ENCODE results near the gene ZYG11A. TPM values are rescaled to one million over a fixed set of nuclear protein-coding genes. Genes with fewer than 3 reads are reported as not detected.

ZYG11A gene
- total RNA-seq, result 0.60 and 0.63 TPM in 2 replicates

DNA sequence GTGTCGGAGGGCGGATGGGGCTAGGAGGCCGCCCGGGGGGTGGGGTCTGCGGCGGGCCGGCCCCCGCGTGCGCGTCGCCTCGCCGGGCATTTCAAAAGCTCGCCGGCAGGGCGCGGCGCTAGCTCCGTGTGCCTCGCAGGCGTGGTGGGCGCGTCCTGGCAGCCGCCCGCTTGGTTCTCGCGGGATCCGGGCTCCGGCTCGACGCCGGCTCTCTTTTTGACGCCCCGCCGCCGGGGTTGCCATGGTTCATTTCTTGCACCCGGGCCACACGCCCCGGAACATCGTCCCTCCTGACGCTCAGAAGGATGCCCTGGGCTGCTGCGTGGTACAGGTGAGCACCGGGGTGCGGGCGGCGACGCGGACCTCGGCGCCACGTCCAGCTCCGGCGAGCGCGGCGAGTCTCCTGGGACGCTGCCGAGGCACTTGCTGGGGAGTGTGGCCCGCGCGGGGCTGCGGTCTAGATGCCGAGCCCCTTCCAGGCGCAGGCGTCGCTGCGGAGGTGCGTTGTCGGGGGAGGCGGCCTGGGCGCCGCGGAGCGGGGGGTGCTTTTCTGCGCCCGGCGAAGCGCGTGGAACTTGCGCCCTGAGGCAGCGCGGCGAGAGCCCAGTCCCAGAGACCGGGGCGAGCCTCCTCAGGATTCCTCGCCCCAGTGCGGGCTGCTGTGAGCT lies at the start of gene ZYG11A:
Gene ZYG11A (plus strand): TSS at position 118 of the 668 bp plus-strand sequence. CDS start 124 bp downstream, at position 242.

DNA sequence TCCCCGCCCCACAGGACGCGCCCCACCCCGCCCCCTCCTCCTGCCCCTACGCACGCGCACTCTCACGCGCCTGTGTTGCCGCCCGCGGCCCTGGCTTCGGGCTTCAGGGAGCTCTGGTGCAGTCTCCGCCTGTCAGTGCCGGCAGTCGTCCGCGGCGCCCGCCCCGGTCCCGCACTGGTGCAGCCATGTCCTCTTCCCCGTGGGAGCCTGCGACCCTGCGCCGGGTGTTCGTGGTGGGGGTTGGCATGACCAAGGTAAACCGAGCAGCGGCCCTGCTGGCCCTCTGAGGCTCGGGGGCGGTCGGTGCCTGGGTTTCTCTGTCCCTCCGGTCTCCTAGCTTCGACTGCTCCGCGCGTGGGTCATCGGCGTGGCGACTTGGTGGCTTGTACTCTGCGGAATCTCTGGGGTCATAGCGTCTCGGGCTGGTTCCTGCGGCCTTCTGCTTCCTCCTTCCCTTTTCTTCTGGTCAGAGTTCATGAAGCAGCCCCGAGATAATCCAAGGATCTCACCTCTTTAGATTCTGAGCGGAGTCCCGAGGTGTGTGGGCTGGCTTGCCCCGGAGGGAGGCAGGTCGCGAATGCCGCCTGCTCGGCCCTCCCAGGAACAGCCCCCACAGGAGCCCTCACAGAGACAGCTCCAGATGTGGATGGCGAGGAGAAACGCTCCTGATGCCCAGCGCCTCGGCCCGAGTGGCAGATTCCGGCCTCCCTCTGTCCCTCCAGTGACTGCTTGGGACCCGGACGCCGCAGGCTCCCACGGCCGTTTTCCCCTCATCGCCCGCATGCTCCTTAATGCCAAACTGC lies 84.9 kb downstream of the ZYG11A start, which contains the start of gene SCP2:
Gene SCP2 (plus strand): TSS at position 65 of the 803 bp plus-strand sequence. CDS start 121 bp downstream, at position 186.

Other genes with a start within 250 kb of the ZYG11A start
- gene GPX7, start 240.4 kb upstream of the ZYG11A start, total RNA-seq, result 27.0 and 47.3 TPM in 2 replicates
- gene SHISAL2A, start 209.6 kb upstream of the ZYG11A start, total RNA-seq, result not detected in 2 replicates
- 9.8 and 10.0 TPM in 2 replicates for gene COA7, start 144.4 kb upstream of the ZYG11A start, total RNA-seq
- 21.0 and 28.5 TPM in 2 replicates for gene ZYG11B, start 116.3 kb upstream of the ZYG11A start, total RNA-seq
- 37.3 and 51.5 TPM in 2 replicates for gene ECHDC2, start 79.0 kb downstream of the ZYG11A start, total RNA-seq
- 186 and 325 TPM in 2 replicates for gene SCP2, start 84.5 kb downstream of the ZYG11A start, total RNA-seq
- gene PODN, start 219.5 kb downstream of the ZYG11A start, total RNA-seq, result 51.2 and 60.4 TPM in 2 replicates